Left ventricle myocardium superior (tissue), 1 donor: ENCODE results near the gene AXL. TPM values are rescaled to one million over a fixed set of nuclear protein-coding genes. Genes with fewer than 3 reads are reported as not detected.

Experiments
- ATAC-seq: fragments of 200-7000 bp; cut with Tn5 transposase; one replicate; pipeline ENCODE4 v1.9.1; 2020; ENCODE audit warnings: mild to moderate bottlenecking, moderate library complexity
- DNase-seq: peaks from one replicate; pipeline ENCODE4 v3.0.0-alpha.2; 2020
- intact Hi-C: fragments of 100-400 bp; cut with micrococcal nuclease; formaldehyde crosslinking; loops from one replicate; pipeline ENCODE4 v1.11.0; 2022
- total RNA-seq: library from RNA; stranded (reverse); fragmentation: NEBNext Ultra II Directional; extraction: Animal tissue kit (Norgen Biotek cat#: 25700); gene quantifications from one replicate; pipeline ENCODE4 v1.2.1, GENCODE V29; 2021
- donor health status: DM: no; HTN: yes; CAD: no; lungs with severe emphysema.

The AXL gene
- total RNA-seq, 1 donor from 2014 or later: 13.8 TPM

DNA sequence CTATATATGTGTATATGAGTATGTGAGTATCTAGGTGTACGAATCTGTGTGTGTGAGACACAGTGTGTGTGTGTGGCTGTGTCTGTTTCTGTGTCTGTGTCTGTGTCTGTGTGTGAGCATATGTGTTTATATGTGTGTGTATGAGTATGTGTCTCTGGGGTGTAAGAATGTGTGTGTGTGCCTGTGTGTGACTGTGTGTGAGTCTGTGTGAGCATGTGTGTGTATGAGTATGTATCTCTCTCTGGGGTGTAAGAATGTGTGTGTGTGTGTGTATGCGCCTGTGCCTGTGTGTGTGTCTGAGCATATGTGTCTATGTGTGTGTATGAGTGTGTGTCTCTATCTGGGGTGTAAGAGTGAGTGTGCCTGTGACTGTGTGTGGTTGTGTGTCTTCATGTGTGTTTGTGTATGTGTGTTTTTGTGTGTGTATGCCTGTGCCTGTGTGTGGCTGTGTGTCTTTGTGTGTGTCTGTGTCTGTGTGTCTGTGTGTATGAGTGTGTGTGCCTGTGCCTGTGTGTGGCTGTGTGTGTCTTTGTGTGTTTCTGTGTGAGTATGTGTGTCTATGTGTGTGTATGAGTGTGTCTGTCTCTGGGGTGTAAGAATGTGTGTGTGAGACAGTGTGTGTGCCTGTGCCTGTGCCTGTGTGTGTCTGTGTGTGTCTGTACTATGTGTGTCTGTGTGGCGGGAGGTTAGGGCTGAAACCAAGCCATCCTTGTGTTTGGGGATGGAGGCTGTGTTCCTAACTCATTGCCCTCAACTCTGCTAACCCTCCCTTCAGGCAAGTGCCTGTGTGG, 11.2 kb downstream of the AXL start:
- ATAC-seq: no peak
- no peak for DNase-seq
- intact Hi-C loops: no loop called here

DNA sequence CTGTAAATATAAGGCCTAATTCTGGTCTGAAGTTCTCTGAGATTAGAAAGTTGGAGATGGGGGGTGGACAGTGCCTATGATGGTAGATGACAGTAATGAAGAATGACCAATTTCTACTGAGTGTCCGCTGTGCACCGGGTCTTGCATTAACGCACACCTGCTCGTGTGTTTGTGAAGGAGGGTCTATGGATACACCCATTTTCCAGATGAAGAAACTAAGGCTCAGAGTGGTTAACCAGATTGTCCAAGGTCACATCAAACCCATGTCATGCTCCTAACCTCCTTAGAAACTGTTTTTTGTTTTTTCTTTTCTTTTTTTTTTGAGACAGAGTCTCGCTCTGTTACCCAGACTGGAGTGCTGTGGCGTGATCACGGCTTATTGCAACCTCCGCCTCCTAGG, 13.7 kb downstream of the AXL start:
- DNase-seq: no peak
- intact Hi-C loops: no loop called here
- no peak for ATAC-seq

- DNase-seq: no peak
- intact Hi-C loops: no loop called here
- peak; percentile 79 for ATAC-seq
Measured at GRCh38 chr19:41233748-41234240, 14.8 kb downstream of the AXL start.

DNA sequence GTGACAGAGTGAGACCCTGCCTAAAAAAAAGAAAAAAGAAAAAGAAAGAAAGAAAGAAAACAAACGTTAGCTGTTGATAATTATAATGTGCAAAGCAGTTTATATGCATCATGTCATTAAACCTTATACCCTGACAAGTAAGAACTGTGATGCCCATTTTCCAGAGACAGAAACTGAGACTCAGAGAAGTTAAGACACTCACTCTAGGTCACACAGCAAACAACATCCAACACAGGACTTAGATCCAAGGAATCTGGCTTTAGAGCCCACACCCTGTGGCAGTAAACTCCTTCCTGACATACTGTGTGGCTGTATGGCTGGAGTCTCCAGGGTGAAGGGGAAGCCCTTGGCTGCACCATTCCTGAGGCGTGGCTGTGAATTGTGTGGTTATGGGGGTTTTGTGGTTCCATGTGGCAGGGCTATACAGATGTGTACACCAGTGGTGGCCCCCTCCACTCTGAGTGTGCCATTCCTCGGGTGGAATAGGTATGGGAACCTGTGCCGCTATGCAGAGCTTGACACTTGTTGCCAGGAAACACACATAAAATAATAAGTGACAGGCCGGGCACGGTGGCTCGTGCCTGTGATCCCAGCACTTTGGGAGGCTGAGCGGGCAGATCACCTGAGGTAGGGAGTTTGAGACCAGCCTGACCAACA, 15.6 kb downstream of the AXL start:
- DNase-seq (no peak), ATAC-seq (no peak)
- intact Hi-C loops: no loop called here

- ATAC-seq (no peak), DNase-seq (no peak)
- intact Hi-C loops: no loop called here
Measured at GRCh38 chr19:41235480-41235879, 16.5 kb downstream of the AXL start.

DNA sequence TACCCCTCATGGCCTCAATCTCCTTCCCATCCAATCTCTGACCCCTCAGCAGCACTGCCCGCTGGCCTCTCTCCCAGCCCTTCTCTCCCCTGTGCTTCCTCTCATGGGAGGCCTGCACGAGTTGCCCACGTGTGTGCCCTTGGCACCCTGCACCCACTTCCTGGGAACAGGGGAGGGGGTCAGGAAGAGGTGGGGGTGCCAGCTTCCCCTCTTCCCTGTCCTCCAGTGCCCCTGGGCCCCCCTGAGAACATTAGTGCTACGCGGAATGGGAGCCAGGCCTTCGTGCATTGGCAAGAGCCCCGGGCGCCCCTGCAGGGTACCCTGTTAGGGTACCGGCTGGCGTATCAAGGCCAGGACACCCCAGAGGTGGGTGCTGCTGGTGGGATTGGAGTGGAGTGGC, 19.2 kb downstream of the AXL start:
- intact Hi-C loops: no loop called here
- DNase-seq (no peak), ATAC-seq (no peak)

- intact Hi-C loops: no loop called here
- DNase-seq (no peak), ATAC-seq (no peak)
Measured at GRCh38 chr19:41239363-41239762, 20.3 kb downstream of the AXL start.

GRCh38 chr19:41239961-41240574, 21.0 kb downstream of the AXL start:
- ATAC-seq (no peak), DNase-seq (no peak)
- intact Hi-C loops: no loop called here

DNA sequence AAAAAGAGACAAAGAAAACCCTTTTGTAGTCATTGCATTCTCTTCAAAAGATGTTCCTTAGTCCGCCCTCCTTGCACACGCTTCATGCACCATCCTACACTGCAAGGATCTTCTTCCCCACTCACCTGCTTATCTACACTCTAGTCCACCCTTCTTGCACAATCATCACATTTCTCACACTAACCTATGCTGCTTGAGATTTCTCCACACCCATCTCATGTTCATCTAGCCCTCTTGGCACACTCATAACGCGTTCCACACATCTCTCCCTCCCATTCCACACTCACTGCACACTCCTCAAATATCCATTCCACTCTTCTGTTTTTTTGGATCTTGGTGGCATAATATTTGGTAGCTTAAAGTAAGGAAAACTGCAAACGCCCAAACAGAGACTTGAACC, 22.8 kb downstream of the AXL start:
- intact Hi-C loops: no loop called here
- DNase-seq (no peak), ATAC-seq (no peak)

- ATAC-seq (no peak), DNase-seq (no peak)
- intact Hi-C loops: no loop called here
Measured at GRCh38 chr19:41244117-41244516, 25.1 kb downstream of the AXL start.

DNA sequence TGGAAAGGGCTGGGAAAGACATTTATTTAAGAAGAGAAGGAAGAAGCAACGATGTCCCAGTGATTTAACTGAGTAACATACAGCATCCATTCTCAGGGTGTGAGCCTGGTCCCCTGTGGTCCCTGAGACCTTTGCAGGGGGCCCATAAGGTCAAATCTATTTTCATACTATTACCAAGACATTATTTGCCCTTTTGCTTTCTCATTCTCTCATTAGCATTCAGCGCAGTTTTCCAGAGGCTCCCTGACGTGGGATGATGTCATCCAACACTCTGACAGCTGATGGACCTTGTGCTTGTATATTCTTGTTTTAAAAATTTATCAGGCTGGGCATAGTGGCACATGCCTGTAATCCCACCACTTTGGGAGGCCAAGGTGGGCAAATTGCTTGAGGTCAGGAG, 26.8 kb downstream of the AXL start:
- intact Hi-C loops: no loop called here
- DNase-seq (no peak), ATAC-seq (no peak)

DNA sequence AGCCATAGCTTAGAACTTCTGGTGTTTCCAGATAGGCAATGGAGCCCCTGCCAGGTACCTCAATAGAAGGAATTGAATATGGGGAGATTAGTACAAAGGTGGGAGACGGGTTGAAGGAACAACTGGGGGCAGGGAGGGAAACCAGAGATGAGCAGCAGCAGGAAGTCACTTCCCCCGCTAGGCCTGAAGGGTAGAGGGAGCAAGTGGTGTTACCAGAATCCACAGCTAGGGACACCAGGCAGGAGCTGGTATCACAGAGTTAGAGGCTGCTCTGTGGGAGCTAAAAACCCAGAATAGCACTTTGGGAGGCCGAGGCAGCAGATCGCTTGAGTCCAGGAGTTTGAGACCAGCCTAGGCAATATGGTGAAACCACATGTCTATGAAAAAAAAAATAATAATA, 29.9 kb downstream of the AXL start:
- ATAC-seq (no peak), DNase-seq (no peak)
- intact Hi-C loops: no loop called here

DNA sequence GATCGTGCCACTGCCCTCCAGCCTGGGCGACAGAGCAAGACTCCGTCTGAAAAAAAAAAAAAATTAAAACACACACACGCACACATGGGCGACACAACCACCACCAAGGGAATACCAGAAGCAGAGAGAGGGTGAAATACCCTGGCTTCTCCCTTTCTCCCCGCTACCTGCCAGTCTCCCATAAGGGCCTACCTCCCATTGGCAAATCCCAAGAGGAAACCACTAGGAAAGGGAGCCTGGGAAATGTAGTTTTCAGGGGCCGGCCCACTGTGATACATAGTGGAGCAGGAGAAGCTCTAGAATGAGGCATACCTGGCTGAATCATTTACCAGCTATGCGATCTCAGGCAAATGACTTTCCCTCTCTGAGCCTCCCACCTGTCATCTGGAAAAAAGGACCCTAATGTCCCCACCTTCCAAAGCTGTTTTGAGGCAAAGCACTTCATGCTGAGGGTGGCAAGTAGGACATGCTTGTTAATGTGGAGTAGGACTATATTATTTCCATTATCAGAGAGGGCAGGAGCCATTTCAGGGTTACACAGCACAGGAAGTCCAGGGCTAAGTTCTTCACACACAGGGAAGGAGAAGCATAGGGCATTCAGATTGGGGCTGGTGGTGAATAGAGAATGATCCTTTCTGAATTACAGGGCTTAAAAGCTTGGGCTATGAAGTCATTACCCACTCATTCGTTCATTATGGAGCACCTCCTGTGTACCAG, 30.8 kb downstream of the AXL start:
- intact Hi-C loops: no loop called here
- DNase-seq (no peak), ATAC-seq (no peak)

- DNase-seq (no peak), ATAC-seq (no peak)
- intact Hi-C loops: no loop called here
Measured at GRCh38 chr19:41253660-41254059, 34.6 kb downstream of the AXL start.

DNA sequence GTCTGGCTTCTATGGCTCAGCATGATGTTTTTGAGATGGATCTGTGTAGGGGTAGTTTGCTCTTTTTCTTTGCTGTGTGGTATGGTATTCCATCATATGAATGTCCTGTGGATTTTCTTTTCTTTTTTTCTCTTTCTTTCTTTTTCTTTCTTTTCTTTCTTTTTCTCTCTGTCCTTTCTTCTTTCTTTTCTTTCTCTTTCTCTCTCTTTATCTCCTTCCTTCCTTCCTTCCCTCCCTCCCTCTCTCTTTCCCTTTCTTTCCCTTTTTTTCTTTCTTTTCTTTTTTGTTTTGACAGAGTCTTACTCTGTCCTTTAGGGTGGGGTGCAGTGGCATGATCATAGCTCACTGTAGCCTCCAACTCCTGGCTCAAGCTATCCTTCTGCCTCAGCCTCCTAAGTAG, 36.1 kb downstream of the AXL start:
- intact Hi-C loops: no loop called here
- DNase-seq (no peak), ATAC-seq (no peak)

GRCh38 chr19:41261474-41262190, 42.6 kb downstream of the AXL start:
- intact Hi-C loops: loop anchor here (2.0 kb wide), 1 partner anchor 57 kb away; no protein-coding TSS in a partner anchor
- DNase-seq (no peak), ATAC-seq (no peak)

DNA sequence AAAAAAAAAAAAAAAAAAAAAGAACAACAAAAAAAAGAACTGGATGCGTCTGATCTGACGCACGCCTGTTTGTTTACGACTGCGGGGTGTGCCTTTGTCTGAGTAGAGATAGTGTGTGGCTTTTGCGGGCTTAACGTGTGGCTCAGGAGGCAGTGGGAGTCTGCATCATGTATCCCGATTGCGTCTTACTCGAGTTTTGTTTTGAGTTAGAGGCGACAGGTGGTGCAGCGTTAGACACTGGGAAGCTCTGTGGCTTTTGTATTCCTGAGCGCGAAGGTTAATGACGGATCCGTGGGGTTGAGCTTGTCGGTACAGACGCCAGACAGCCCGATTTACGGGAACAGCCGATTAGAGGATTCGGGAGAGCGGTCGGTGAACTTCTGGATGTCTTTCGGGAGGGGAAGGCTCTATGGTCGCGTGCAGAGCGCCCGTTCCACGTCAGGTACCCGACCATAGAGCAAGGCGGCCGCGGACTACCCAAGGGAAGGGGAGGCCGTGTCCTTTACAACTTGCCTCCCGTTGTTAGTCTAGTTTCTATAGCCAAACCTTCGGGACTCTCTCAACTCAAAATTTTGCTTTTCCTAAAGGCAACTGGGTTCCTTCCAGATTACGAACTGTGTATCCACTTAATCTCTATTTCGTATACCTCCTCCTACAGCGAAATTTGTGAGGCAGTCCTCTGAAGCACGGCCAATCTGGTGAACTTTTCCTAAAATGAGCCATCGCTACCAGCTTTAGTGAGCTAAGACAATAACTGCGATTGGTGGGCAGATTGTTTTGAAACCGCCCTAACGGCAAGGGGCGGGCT, 44.2 kb downstream of the AXL start:
- peak; percentile 77 for DNase-seq
- intact Hi-C loops: no loop called here
- peak; percentile 25 for ATAC-seq

DNA sequence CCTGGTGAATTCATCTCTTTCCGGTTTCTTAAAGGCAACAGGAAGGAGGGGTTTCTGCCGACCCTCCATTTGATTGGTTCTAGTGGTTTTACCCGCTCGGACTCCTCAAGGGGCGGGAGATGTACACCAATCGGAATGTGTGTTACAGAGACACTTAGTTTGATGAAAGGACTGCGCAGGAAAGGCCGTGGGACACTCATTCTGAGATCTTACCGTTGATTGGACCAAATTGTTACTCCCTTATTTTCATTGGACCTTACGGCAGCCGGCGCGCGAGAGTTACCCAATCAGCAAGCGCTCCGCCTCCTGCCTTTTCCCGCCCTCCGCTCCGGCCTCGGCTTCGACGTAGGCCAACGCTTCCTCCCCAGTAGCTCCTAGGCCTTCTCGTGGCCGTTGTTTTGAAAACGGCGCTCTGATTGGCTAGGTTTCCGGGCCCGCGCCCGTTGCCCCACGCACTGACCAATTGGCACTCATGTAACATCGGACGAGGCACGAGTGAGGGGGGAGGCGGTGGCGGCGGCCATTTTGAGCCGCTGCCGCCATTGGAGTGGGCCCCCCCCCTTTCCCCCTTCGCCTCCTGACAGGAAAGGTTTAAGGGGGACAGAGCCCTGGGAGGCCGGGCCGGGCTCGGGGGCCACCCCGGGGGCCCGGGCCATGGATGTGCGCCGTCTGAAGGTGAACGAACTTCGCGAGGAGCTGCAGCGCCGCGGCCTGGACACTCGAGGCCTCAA, 45.0 kb downstream of the AXL start, which contains the start of gene HNRNPUL1:
Gene HNRNPUL1, plus strand, starts transcription at position 523 of the 731 bp plus-strand sequence. Its CDS starts 132 bp downstream, at position 655.
- intact Hi-C loops: no loop called here
- ATAC-seq (peak; percentile 86), DNase-seq (peak; percentile 98)
